HEK293 (cell line): ENCODE measurements around the gene HK2.

ENCODE experiments used
- CTCF ChIA-PET: fragments of 350-600 bp; formaldehyde crosslinking; extraction: SDS; loops from one replicate; lab custom pipeline; 2021; ENCODE audit warnings: antibody characterized with exemption; lab: Yijun Ruan, JAX
- POLR2A ChIA-PET: fragments of 300-600 bp; formaldehyde crosslinking; extraction: SDS; loops from one replicate; lab custom pipeline; 2020; ENCODE audit warnings: antibody characterized with exemption, inconsistent platforms; lab: Yijun Ruan, JAX
- H3K27ac ChIP-seq: fragments of 200-500 bp; sonication (Bioruptor generic); 2 replicates; pipeline ENCODE4 v1.5.1; 2014; ENCODE audit warnings: low read depth, low read length, control low read depth, inconsistent platforms; ENCODE audit errors: extremely low read depth
- H3K36me3 ChIP-seq, 2 experiments: fragments of 200-500 bp in 1 of 2; sonication (Bioruptor generic) in 1 of 2; 1 replicate in 1 of 2; 2 replicates in 1 of 2; pipeline ENCODE4 v1.5.1; 2014 to 2017; ENCODE audit warnings: inconsistent platforms in 2 of 2, low read length in 2 of 2; ENCODE audit not compliant: control insufficient read depth in 2 of 2, insufficient read depth in 1 of 2
- H3K4me1 ChIP-seq: fragments of 200-500 bp; sonication (Bioruptor generic); 2 replicates; pipeline ENCODE4 v1.5.1; 2014; ENCODE audit warnings: mild to moderate bottlenecking, low read length, inconsistent platforms; ENCODE audit not compliant: control insufficient read depth, insufficient read depth
- H3K4me3 ChIP-seq: 2 replicates; pipeline ENCODE4 v1.5.1; 2011; ENCODE audit warnings: low read depth, mild to moderate bottlenecking, control low read depth, low read length, moderate library complexity
- H3K9me3 ChIP-seq: fragments of 200-500 bp; sonication (Bioruptor generic); 2 replicates; pipeline ENCODE4 v1.5.1; 2014; ENCODE audit warnings: low read depth, low read length, inconsistent platforms; ENCODE audit not compliant: control insufficient read depth, insufficient read depth
- GFI1B ChIP-seq: fragments of 450-650 bp; formaldehyde crosslinking; IDR thresholded peaks from 2 replicates; pipeline ENCODE4 v1.5.1; 2016; ENCODE audit warnings: missing biosample characterization, missing genetic modification characterization
- MEIS1 ChIP-seq: sonication (generic); formaldehyde crosslinking; IDR thresholded peaks from 2 replicates; pipeline ENCODE4 v1.8.1; 2022; ENCODE audit warnings: missing genetic modification reagents, mild to moderate bottlenecking, borderline replicate concordance
- MZF1 ChIP-seq: fragments of 450-650 bp; formaldehyde crosslinking; IDR thresholded peaks from 2 replicates; pipeline ENCODE4 v1.5.1; 2017; ENCODE audit warnings: missing biosample characterization, missing genetic modification characterization, borderline replicate concordance
- OSR2 ChIP-seq: fragments of 450-650 bp; formaldehyde crosslinking; IDR thresholded peaks from 2 replicates; pipeline ENCODE4 v1.5.1; 2016; ENCODE audit warnings: missing biosample characterization, missing genetic modification characterization
- OVOL3 ChIP-seq: fragments of 450-650 bp; formaldehyde crosslinking; IDR thresholded peaks from 2 replicates; pipeline ENCODE4 v1.5.1; 2016; ENCODE audit warnings: missing biosample characterization, missing genetic modification characterization
- ZBTB1 ChIP-seq: fragments of 450-650 bp; formaldehyde crosslinking; IDR thresholded peaks from 2 replicates; pipeline ENCODE4 v1.5.1; 2016; ENCODE audit warnings: missing biosample characterization, missing genetic modification characterization
- ZBTB11 ChIP-seq: fragments of 450-650 bp; formaldehyde crosslinking; conservative IDR thresholded peaks from 2 replicates; pipeline ENCODE4 v1.5.1; 2016; ENCODE audit warnings: low read depth, missing biosample characterization, missing genetic modification characterization
- ZNF10 ChIP-seq: fragments of 450-650 bp; formaldehyde crosslinking; IDR thresholded peaks from 2 replicates; pipeline ENCODE4 v1.5.1; 2017; ENCODE audit warnings: missing biosample characterization, missing genetic modification characterization
- ZNF157 ChIP-seq: fragments of 450-650 bp; formaldehyde crosslinking; IDR thresholded peaks from 2 replicates; pipeline ENCODE4 v1.5.1; 2016; ENCODE audit warnings: missing biosample characterization, missing genetic modification characterization
- ZNF202 ChIP-seq: fragments of 450-650 bp; formaldehyde crosslinking; IDR thresholded peaks from 2 replicates; pipeline ENCODE4 v1.5.1; 2016; ENCODE audit warnings: missing biosample characterization, missing genetic modification characterization, borderline replicate concordance
- ZNF223 ChIP-seq: fragments of 450-650 bp; formaldehyde crosslinking; IDR thresholded peaks from 2 replicates; pipeline ENCODE4 v1.5.1; 2016; ENCODE audit warnings: missing biosample characterization, missing genetic modification characterization
- ZNF274 ChIP-seq, 2 experiments: fragments of 200-500 bp in 1 of 2; fragments of 450-650 bp in 1 of 2; sonication (Bioruptor generic) in 1 of 2; formaldehyde crosslinking in 1 of 2; IDR thresholded peaks; 2 replicates each; pipeline versions ENCODE4 v1.5.1 to v1.6.1; 2014 to 2016; ENCODE audit warnings: borderline replicate concordance in 1 of 2, inconsistent platforms in 1 of 2, low read length in 1 of 2, missing biosample characterization in 1 of 2, missing genetic modification characterization in 1 of 2
- ZNF280C ChIP-seq: fragments of 450-650 bp; formaldehyde crosslinking; IDR thresholded peaks from 2 replicates; pipeline ENCODE4 v1.5.1; 2016; ENCODE audit warnings: missing biosample characterization, missing genetic modification characterization
- ZNF48 ChIP-seq: fragments of 450-650 bp; formaldehyde crosslinking; IDR thresholded peaks from 2 replicates; pipeline ENCODE4 v1.5.1; 2016; ENCODE audit warnings: missing biosample characterization, missing genetic modification characterization
- ZNF610 ChIP-seq: fragments of 450-650 bp; formaldehyde crosslinking; IDR thresholded peaks from 2 replicates; pipeline ENCODE4 v1.5.1; 2016; ENCODE audit warnings: missing biosample characterization, missing genetic modification characterization, borderline replicate concordance
- ZNF639 ChIP-seq: fragments of 450-650 bp; formaldehyde crosslinking; IDR thresholded peaks from 2 replicates; pipeline ENCODE4 v1.5.1; 2016; ENCODE audit warnings: missing biosample characterization, missing genetic modification characterization
- TF ChIP-seq, protein P1 (sequence below): fragments of 450-650 bp; formaldehyde crosslinking; IDR thresholded peaks from 2 replicates; pipeline ENCODE4 v1.5.1; 2016; ENCODE audit warnings: missing biosample characterization, missing genetic modification characterization
- TF ChIP-seq, protein P2 (sequence below): fragments of 450-650 bp; formaldehyde crosslinking; IDR thresholded peaks from 2 replicates; pipeline ENCODE4 v1.5.1; 2016; ENCODE audit warnings: missing biosample characterization, missing genetic modification characterization

HK2 gene

GRCh38 chr2:74841641-74842040 lies 7.7 kb downstream of the HK2 start:
- ChIA-PET POLR2A (no interaction called here), CTCF (interaction anchor here (1.5 kb wide), 1 partner anchor 126 kb away, joined by 5 read pairs; no protein-coding TSS in a partner anchor)
- no peak overlapping the region for H3K27ac ChIP-seq

More at GRCh38 chr2:74841641-74842040, 7.7 kb downstream of the HK2 start:
- Histone ChIP-seq H3K4me1 (peaks cover 3% of the 10 kb centered on the region; the same call in 1 of the 2 replicates), H3K9me3 (no peaks in the 10 kb centered on the region), H3K4me3 (no peak overlapping the region), H3K36me3 (no peaks in the 10 kb centered on the region)
- TF ChIP-seq, protein P1, sequence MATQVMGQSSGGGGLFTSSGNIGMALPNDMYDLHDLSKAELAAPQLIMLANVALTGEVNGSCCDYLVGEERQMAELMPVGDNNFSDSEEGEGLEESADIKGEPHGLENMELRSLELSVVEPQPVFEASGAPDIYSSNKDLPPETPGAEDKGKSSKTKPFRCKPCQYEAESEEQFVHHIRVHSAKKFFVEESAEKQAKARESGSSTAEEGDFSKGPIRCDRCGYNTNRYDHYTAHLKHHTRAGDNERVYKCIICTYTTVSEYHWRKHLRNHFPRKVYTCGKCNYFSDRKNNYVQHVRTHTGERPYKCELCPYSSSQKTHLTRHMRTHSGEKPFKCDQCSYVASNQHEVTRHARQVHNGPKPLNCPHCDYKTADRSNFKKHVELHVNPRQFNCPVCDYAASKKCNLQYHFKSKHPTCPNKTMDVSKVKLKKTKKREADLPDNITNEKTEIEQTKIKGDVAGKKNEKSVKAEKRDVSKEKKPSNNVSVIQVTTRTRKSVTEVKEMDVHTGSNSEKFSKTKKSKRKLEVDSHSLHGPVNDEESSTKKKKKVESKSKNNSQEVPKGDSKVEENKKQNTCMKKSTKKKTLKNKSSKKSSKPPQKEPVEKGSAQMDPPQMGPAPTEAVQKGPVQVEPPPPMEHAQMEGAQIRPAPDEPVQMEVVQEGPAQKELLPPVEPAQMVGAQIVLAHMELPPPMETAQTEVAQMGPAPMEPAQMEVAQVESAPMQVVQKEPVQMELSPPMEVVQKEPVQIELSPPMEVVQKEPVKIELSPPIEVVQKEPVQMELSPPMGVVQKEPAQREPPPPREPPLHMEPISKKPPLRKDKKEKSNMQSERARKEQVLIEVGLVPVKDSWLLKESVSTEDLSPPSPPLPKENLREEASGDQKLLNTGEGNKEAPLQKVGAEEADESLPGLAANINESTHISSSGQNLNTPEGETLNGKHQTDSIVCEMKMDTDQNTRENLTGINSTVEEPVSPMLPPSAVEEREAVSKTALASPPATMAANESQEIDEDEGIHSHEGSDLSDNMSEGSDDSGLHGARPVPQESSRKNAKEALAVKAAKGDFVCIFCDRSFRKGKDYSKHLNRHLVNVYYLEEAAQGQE (tag by site-specific recombination), result no peak
- TF ChIP-seq ZBTB11, result no peak
- no peak for TF ChIP-seq ZNF610
- TF ChIP-seq ZNF274 (IDR thresholded peaks at IDR 0.05; ENCODE audit: low read length), result no peak
- TF ChIP-seq ZNF274 (tag by site-specific recombination; IDR thresholded peaks at IDR 0.05; ENCODE audit: borderline replicate concordance), result no peak
- no peak for TF ChIP-seq ZNF10 (tag by site-specific recombination)
- no peak for TF ChIP-seq ZNF48 (tag by site-specific recombination)
- TF ChIP-seq, protein P2, sequence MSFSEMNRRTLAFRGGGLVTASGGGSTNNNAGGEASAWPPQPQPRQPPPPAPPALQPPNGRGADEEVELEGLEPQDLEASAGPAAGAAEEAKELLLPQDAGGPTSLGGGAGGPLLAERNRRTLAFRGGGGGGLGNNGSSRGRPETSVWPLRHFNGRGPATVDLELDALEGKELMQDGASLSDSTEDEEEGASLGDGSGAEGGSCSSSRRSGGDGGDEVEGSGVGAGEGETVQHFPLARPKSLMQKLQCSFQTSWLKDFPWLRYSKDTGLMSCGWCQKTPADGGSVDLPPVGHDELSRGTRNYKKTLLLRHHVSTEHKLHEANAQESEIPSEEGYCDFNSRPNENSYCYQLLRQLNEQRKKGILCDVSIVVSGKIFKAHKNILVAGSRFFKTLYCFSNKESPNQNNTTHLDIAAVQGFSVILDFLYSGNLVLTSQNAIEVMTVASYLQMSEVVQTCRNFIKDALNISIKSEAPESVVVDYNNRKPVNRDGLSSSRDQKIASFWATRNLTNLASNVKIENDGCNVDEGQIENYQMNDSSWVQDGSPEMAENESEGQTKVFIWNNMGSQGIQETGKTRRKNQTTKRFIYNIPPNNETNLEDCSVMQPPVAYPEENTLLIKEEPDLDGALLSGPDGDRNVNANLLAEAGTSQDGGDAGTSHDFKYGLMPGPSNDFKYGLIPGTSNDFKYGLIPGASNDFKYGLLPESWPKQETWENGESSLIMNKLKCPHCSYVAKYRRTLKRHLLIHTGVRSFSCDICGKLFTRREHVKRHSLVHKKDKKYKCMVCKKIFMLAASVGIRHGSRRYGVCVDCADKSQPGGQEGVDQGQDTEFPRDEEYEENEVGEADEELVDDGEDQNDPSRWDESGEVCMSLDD (tag by site-specific recombination), result no peak
- TF ChIP-seq ZNF639 (tag by site-specific recombination), result no peak
- TF ChIP-seq MZF1 (tag by site-specific recombination), result no peak
- TF ChIP-seq GFI1B (tag by site-specific recombination), result no peak
- no peak for TF ChIP-seq ZNF223 (tag by site-specific recombination)
- TF ChIP-seq ZNF202 (tag by site-specific recombination), result no peak
- TF ChIP-seq OSR2 (tag by site-specific recombination), result no peak
- no peak for TF ChIP-seq ZNF157 (tag by site-specific recombination)
- TF ChIP-seq ZBTB1 (tag by site-specific recombination), result no peak
- TF ChIP-seq ZNF280C (tag by site-specific recombination), result no peak
- no peak for TF ChIP-seq OVOL3 (tag by site-specific recombination)
- TF ChIP-seq MEIS1 (CRISPR knock-in tag), result no peak
